HCT116 (cell line): ENCODE measurements around the gene A4GALT. TPM values are rescaled to one million over a fixed set of nuclear protein-coding genes. Genes with fewer than 3 reads are reported as not detected.

ENCODE experiments used
- ATAC-seq: fragments of 200-7000 bp; cut with Tn5 transposase; 2 replicates; pipeline ENCODE4 v1.9.1; 2020; ENCODE audit warnings: mild to moderate bottlenecking, moderate library complexity
- BruUV-seq: library from RNA; stranded (reverse); fragments of 400-500 nt; replicated peaks from 2 replicates; lab custom pipeline; 2021; lab: Mats Ljungman, UMichigan
- CTCF ChIA-PET: fragments of 300-600 bp; sonication (Branson Sonifier 250); formaldehyde crosslinking; loops from one replicate; lab custom pipeline; 2021; ENCODE audit warnings: antibody characterized with exemption; lab: Charles Lee
- POLR2A ChIA-PET: fragments of 300-600, 350-600 bp; sonication (Branson Sonifier 250); formaldehyde crosslinking; loops from one replicate; lab custom pipeline; 2021; ENCODE audit warnings: antibody characterized with exemption; lab: Charles Lee
- RAD21 ChIA-PET, 2 experiments: fragments of 300-600 bp; sonication (Branson Sonifier 250); formaldehyde crosslinking; loops; one replicate each; lab custom pipeline; 2023; ENCODE audit warnings: low total read pairs in 2 of 2; ENCODE audit not compliant: uncharacterized antibody in 2 of 2, unreplicated experiment in 2 of 2, low non-redundant PET in 1 of 2; lab: Charles Lee
- DNase-seq: peaks from one replicate; pipeline ENCODE4 v3.0.0-alpha.2; 2010; ENCODE audit warnings: low read depth, low spot score
- H2AFZ ChIP-seq: fragments of 200-600 bp; shearing (Covaris generic), sonication (generic); 2 replicates; pipeline ENCODE4 v1.6.1; 2017; ENCODE audit warnings: low read depth, mixed run types, mixed read lengths, antibody characterized with exemption, low read length; ENCODE audit not compliant: poor library complexity, severe bottlenecking
- H3K27ac ChIP-seq: 2 replicates; pipeline ENCODE4 v1.5.1; 2012; ENCODE audit warnings: low read depth, low read length
- H3K27me3 ChIP-seq: fragments of 200-600 bp; sonication (generic); 2 replicates; pipeline ENCODE4 v1.6.1; 2016; ENCODE audit warnings: mixed run types, low read length, mixed read lengths; ENCODE audit not compliant: insufficient read depth
- H3K36me3 ChIP-seq, 2 experiments: fragments of 200-500 bp in 1 of 2; fragments of 200-600 bp in 1 of 2; sonication (Bioruptor generic) in 1 of 2; sonication (generic) in 1 of 2; 2 replicates each; pipeline versions ENCODE4 v1.5.1 to v1.6.1; 2014 to 2016; ENCODE audit warnings: low read length in 2 of 2, inconsistent platforms in 1 of 2, mixed read lengths in 1 of 2, mixed run types in 1 of 2; ENCODE audit not compliant: insufficient read depth in 2 of 2, control insufficient read depth in 1 of 2
- H3K4me1 ChIP-seq, 2 experiments: fragments of 200-600 bp in 1 of 2; sonication (generic) in 1 of 2; 2 replicates each; pipeline versions ENCODE4 v1.5.1 to v1.6.1; 2012 to 2017; ENCODE audit warnings: low read length in 2 of 2, inconsistent platforms in 1 of 2, mild to moderate bottlenecking in 1 of 2, mixed read lengths in 1 of 2, mixed run types in 1 of 2, moderate library complexity in 1 of 2; ENCODE audit not compliant: insufficient read depth in 2 of 2, control insufficient read depth in 1 of 2
- H3K4me2 ChIP-seq: fragments of 200-600 bp; sonication (generic); 2 replicates; pipeline ENCODE4 v1.6.1; 2017; ENCODE audit warnings: mixed run types, low read length, mixed read lengths
- H3K4me3 ChIP-seq, 2 experiments: fragments of 200-600 bp in 1 of 2; sonication (generic) in 1 of 2; replicated peaks in 1 of 2; 2 replicates each; pipeline ENCODE4 v1.5.1; 2011 to 2016; ENCODE audit warnings: low read length in 2 of 2, control low read depth in 1 of 2, low read depth in 1 of 2, mild to moderate bottlenecking in 1 of 2, mixed read lengths in 1 of 2, mixed run types in 1 of 2
- H3K79me2 ChIP-seq: fragments of 200-600 bp; sonication (generic); 2 replicates; pipeline ENCODE4 v1.6.1; 2017; ENCODE audit warnings: mild to moderate bottlenecking, mixed run types, low read length, moderate library complexity, mixed read lengths; ENCODE audit not compliant: insufficient read depth
- H3K9ac ChIP-seq: fragments of 200-600 bp; sonication (generic); 2 replicates; pipeline ENCODE4 v1.6.1; 2016; ENCODE audit warnings: low read length, mixed read lengths
- H3K9me2 ChIP-seq: fragments of 200-600 bp; sonication (generic), shearing (Covaris generic); 2 replicates; pipeline ENCODE4 v1.6.1; 2017; ENCODE audit warnings: mixed run types, mild to moderate bottlenecking, moderate library complexity; ENCODE audit not compliant: insufficient read depth
- H3K9me3 ChIP-seq, 2 experiments: fragments of 200-500 bp in 1 of 2; fragments of 200-600 bp in 1 of 2; sonication (Bioruptor generic) in 1 of 2; sonication (generic) in 1 of 2; 2 replicates each; pipeline ENCODE4 v1.6.1; 2014 to 2017; ENCODE audit warnings: low read length in 2 of 2, mixed read lengths in 2 of 2, inconsistent platforms in 1 of 2, low read depth in 1 of 2, mild to moderate bottlenecking in 1 of 2, mixed run types in 1 of 2, moderate library complexity in 1 of 2; ENCODE audit not compliant: control insufficient read depth in 1 of 2, insufficient read depth in 1 of 2
- H4K20me1 ChIP-seq: fragments of 200-600 bp; sonication (generic), shearing (Covaris generic); 2 replicates; pipeline ENCODE4 v1.6.1; 2017; ENCODE audit warnings: mixed run types, mild to moderate bottlenecking, moderate library complexity; ENCODE audit not compliant: insufficient read depth
- ATF3 ChIP-seq: IDR thresholded peaks from 2 replicates; pipeline ENCODE4 v1.6.1; 2012
- CBX3 ChIP-seq: IDR thresholded peaks from 2 replicates; pipeline ENCODE4 v1.6.1; 2012; ENCODE audit warnings: low read depth
- POLR2A ChIP-seq: IDR thresholded peaks from 2 replicates; pipeline ENCODE4 v1.7.0; 2011; ENCODE audit warnings: borderline replicate concordance; ENCODE audit not compliant: insufficient read depth, insufficient read length; ENCODE audit errors: extremely low read depth
- RAD21 ChIP-seq: IDR thresholded peaks from 2 replicates; pipeline ENCODE4 v1.6.1; 2012; ENCODE audit warnings: low read depth, mild to moderate bottlenecking
- REST ChIP-seq: IDR thresholded peaks from 2 replicates; pipeline ENCODE4 v1.6.1; 2012; ENCODE audit warnings: low read depth
- TCF7L2 ChIP-seq: IDR thresholded peaks from 2 replicates; pipeline ENCODE4 v1.7.0; 2011; ENCODE audit warnings: borderline replicate concordance, inconsistent platforms; ENCODE audit not compliant: insufficient read depth, insufficient read length; ENCODE audit errors: extremely low read depth
- YY1 ChIP-seq: IDR thresholded peaks from 2 replicates; pipeline ENCODE4 v1.6.1; 2011; ENCODE audit warnings: low read length, low read depth, moderate library complexity, mild to moderate bottlenecking; ENCODE audit not compliant: insufficient replicate concordance; ENCODE audit errors: extremely low read depth
- intact Hi-C: fragments of 100-400 bp; cut with micrococcal nuclease; formaldehyde crosslinking; loops from 2 replicates; pipeline ENCODE4 v1.10.0; 2022
- total RNA-seq: library from RNA; stranded (reverse); gene quantifications from one replicate; pipeline ENCODE4 v1.2.1, GENCODE V29; 2021; ENCODE audit not compliant: unreplicated experiment
- TF ChIP-seq, protein P1 (sequence below), 3 experiments: fragments of 200-600 bp in 1 of 3; sonication (generic) in 1 of 3; IDR thresholded peaks in 2 of 3; conservative IDR thresholded peaks in 1 of 3; 2 replicates each; pipeline ENCODE4 v1.5.1; 2012 to 2017; ENCODE audit warnings: low read depth in 2 of 3, low read length in 2 of 3, antibody characterized with exemption in 1 of 3, borderline replicate concordance in 1 of 3, control low read depth in 1 of 3, mild to moderate bottlenecking in 1 of 3, mixed read lengths in 1 of 3, mixed run types in 1 of 3, moderate library complexity in 1 of 3; ENCODE audit not compliant: insufficient read depth in 1 of 3

A4GALT gene
- total RNA-seq, 1 experiment from 2014 or later, result 16.0 TPM

GRCh38 chr22:42682113-42682851 lies 38.4 kb downstream of the A4GALT start:
- RAD21 ChIA-PET, result no interaction called here
- H3K4me3 ChIP-seq, result no peak overlapping the region
- no TSS peak for BruUV-seq
- TF ChIP-seq ATF3, result no peak
- no peak for TF ChIP-seq RAD21
- no peak for TF ChIP-seq CBX3
- no peak for TF ChIP-seq YY1
- no peak for TF ChIP-seq REST
- no peak for TF ChIP-seq POLR2A
- TF ChIP-seq, protein P1, sequence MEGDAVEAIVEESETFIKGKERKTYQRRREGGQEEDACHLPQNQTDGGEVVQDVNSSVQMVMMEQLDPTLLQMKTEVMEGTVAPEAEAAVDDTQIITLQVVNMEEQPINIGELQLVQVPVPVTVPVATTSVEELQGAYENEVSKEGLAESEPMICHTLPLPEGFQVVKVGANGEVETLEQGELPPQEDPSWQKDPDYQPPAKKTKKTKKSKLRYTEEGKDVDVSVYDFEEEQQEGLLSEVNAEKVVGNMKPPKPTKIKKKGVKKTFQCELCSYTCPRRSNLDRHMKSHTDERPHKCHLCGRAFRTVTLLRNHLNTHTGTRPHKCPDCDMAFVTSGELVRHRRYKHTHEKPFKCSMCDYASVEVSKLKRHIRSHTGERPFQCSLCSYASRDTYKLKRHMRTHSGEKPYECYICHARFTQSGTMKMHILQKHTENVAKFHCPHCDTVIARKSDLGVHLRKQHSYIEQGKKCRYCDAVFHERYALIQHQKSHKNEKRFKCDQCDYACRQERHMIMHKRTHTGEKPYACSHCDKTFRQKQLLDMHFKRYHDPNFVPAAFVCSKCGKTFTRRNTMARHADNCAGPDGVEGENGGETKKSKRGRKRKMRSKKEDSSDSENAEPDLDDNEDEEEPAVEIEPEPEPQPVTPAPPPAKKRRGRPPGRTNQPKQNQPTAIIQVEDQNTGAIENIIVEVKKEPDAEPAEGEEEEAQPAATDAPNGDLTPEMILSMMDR (IDR thresholded peaks at IDR 0.05 in 2 of 3, conservative IDR thresholded peaks at IDR 0.05 in 1 of 3; ENCODE audit: borderline replicate concordance in 1 of 3, insufficient read depth in 1 of 3, low read depth in 2 of 3, low read length in 2 of 3), result no peak
- TF ChIP-seq TCF7L2, result no peak
- no peak overlapping the region for H3K4me2 ChIP-seq
- H4K20me1 ChIP-seq, result no peaks in the 10 kb centered on the region
- H2AFZ ChIP-seq, result no peak overlapping the region
- H3K9me2 ChIP-seq, result no peaks in the 10 kb centered on the region
- no peak for ATAC-seq
- H3K27me3 ChIP-seq, result no peaks in the 10 kb centered on the region
- intact Hi-C loops, result no loop called here
- no peaks in the 10 kb centered on the region for H3K79me2 ChIP-seq
- H3K36me3 ChIP-seq, result no peaks in the 10 kb centered on the region
- POLR2A ChIA-PET, result interaction anchor here (1.1 kb wide), 1 partner anchor 67 kb away, joined by 3 read pairs; no protein-coding TSS in a partner anchor
- no peak overlapping the region for H3K9ac ChIP-seq
- peaks cover 21 to 28% of the 10 kb centered on the region in 2 experiments for H3K4me1 ChIP-seq
- peaks cover 0 to 10% of the 10 kb centered on the region in 2 experiments; a peak in 1 of 4 replicates for H3K9me3 ChIP-seq
- DNase-seq, result no peak
- CTCF ChIA-PET, result no interaction called here
- no peak overlapping the region for H3K27ac ChIP-seq
